Measurements from ENCODE around the gene ZMIZ1.

DNA sequence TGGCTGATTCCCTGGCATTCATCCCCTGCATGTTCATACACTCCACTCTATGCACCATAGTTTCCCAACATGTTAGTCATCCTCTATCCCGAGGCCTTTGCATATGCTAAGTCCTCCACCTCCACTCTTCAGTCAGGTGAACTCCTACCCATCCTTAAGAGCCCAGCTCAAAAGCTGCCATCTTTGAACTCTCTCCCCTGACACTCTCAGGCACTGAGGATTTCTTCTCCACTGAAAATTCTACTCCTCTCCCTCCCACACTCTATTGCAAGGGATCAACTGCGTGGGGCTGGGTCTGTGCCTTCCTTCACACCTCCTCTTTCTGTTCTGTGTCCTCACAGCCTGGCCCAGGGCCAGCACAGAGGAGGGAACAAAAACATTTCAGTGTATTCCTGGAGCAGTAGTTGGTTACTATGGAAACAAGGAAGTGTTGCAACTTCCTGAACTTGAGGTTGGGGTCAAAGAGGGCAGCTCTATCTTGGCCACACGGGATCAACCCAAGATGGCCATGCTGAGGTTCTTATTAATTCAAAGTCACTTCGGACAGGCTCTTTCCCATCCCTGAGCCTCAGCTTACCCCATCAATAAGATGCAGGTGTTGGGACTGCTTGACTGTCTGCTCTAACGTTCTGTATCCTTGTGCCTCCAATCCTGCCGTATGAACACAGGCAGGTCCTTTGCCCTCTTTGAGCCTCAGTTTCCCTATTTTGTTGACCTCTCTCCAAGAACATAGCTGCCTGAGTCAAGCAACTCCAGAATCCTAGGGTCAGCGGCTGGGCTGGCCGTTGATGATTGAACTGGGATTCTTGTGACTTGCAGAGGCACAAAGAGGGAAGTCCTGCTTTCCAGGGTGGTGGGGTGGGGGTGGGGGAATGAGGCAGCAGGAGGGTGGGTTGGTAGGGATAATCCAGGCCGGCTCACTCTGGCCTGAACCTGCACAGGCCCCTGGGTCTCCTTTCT, 15.5 kb downstream of the ZMIZ1 start:
- TF ChIP-seq POLR2A (IDR thresholded peaks at IDR 0.05) = no peak
- TF ChIP-seq CTCF (IDR thresholded peaks at IDR 0.05) = no peak

All from lower leg skin (tissue), 3 donors.